GM19240 (cell line): ENCODE measurements around the gene TBC1D9.

ENCODE experiments used
- DNase-seq: peaks from one replicate; pipeline ENCODE4 v3.0.0; 2011; ENCODE audit warnings: low spot score; ENCODE audit not compliant: insufficient read length

Gene TBC1D9

GRCh38 chr4:140622333-140622958 is 133.7 kb downstream of the TBC1D9 start:
- no peak for DNase-seq

GRCh38 chr4:140621161-140621560 is 135.0 kb downstream of the TBC1D9 start:
- DNase-seq, result no peak

- no peak for DNase-seq
These were observed 138.5 kb downstream of the TBC1D9 start for GRCh38 chr4:140617499-140618248.

- DNase-seq, result no peak
These were observed 140.7 kb downstream of the TBC1D9 start for GRCh38 chr4:140615451-140615850.

- no peak for DNase-seq
These were observed 143.8 kb downstream of the TBC1D9 start for GRCh38 chr4:140612357-140612756.

GRCh38 chr4:140611854-140612253 is 144.3 kb downstream of the TBC1D9 start:
- no peak for DNase-seq

- peak; percentile 26 for DNase-seq
These were observed 146.4 kb downstream of the TBC1D9 start for GRCh38 chr4:140609548-140610425.

- DNase-seq, result no peak
These were observed 148.3 kb downstream of the TBC1D9 start for GRCh38 chr4:140607852-140608251.

GRCh38 chr4:140604544-140604943 is 151.6 kb downstream of the TBC1D9 start:
- no peak for DNase-seq

- no peak for DNase-seq
These were observed 152.9 kb downstream of the TBC1D9 start for GRCh38 chr4:140603286-140603685.

GRCh38 chr4:140602714-140603113 is 153.5 kb downstream of the TBC1D9 start:
- no peak for DNase-seq

- DNase-seq, result no peak
These were observed 155.8 kb downstream of the TBC1D9 start for GRCh38 chr4:140600408-140600807.

GRCh38 chr4:140595065-140595464 is 161.1 kb downstream of the TBC1D9 start:
- no peak for DNase-seq

GRCh38 chr4:140584439-140584838 is 171.7 kb downstream of the TBC1D9 start:
- DNase-seq, result no peak

GRCh38 chr4:140581078-140581477 is 175.1 kb downstream of the TBC1D9 start:
- DNase-seq, result no peak

GRCh38 chr4:140579278-140579677 is 176.9 kb downstream of the TBC1D9 start:
- no peak for DNase-seq

GRCh38 chr4:140575489-140575888 is 180.7 kb downstream of the TBC1D9 start:
- no peak for DNase-seq

- no peak for DNase-seq
These were observed 184.6 kb downstream of the TBC1D9 start for GRCh38 chr4:140571620-140572019.
